HEK293 (cell line): Measurements from ENCODE around the gene PLEKHF1.

Experiments
- OSR2 ChIP-seq: fragments of 450-650 bp; formaldehyde crosslinking; IDR thresholded peaks from 2 replicates; pipeline ENCODE4 v1.5.1; 2016; ENCODE audit warnings: missing biosample characterization, missing genetic modification characterization
- REST ChIP-seq: fragments of 450-650 bp; formaldehyde crosslinking; IDR thresholded peaks from 2 replicates; pipeline ENCODE4 v1.5.1; 2016; ENCODE audit warnings: missing biosample characterization, missing genetic modification characterization
- SCRT2 ChIP-seq: fragments of 450-650 bp; formaldehyde crosslinking; IDR thresholded peaks from 2 replicates; pipeline ENCODE4 v1.5.1; 2016; ENCODE audit warnings: missing biosample characterization, missing genetic modification characterization
- TCF7L2 ChIP-seq: IDR thresholded peaks from 2 replicates; pipeline ENCODE4 v1.6.1; 2011; ENCODE audit warnings: low read depth, mild to moderate bottlenecking, inconsistent platforms, low read length, moderate library complexity, borderline replicate concordance
- ZBTB7A ChIP-seq: fragments of 450-650 bp; formaldehyde crosslinking; IDR thresholded peaks from 2 replicates; pipeline ENCODE4 v1.5.1; 2016; ENCODE audit warnings: low read depth, missing biosample characterization, missing genetic modification characterization
- ZFP37 ChIP-seq: fragments of 450-650 bp; formaldehyde crosslinking; IDR thresholded peaks from 2 replicates; pipeline ENCODE4 v1.5.1; 2016; ENCODE audit warnings: missing biosample characterization, missing genetic modification characterization
- ZIC2 ChIP-seq: fragments of 450-650 bp; formaldehyde crosslinking; IDR thresholded peaks from 2 replicates; pipeline ENCODE4 v1.5.1; 2016; ENCODE audit warnings: missing biosample characterization, missing genetic modification characterization
- ZNF121 ChIP-seq: fragments of 450-650 bp; formaldehyde crosslinking; IDR thresholded peaks from 2 replicates; pipeline ENCODE4 v1.5.1; 2016; ENCODE audit warnings: missing biosample characterization, missing genetic modification characterization
- ZNF155 ChIP-seq: fragments of 450-650 bp; formaldehyde crosslinking; IDR thresholded peaks from 2 replicates; pipeline ENCODE4 v1.5.1; 2016; ENCODE audit warnings: missing biosample characterization, missing genetic modification characterization
- ZNF561 ChIP-seq: fragments of 450-650 bp; IDR thresholded peaks from 2 replicates; pipeline ENCODE4 v1.5.1; 2018; ENCODE audit warnings: missing biosample characterization, missing genetic modification characterization, borderline replicate concordance
- ZNF776 ChIP-seq: fragments of 450-650 bp; formaldehyde crosslinking; IDR thresholded peaks from 2 replicates; pipeline ENCODE4 v1.5.0; 2017; ENCODE audit warnings: missing biosample characterization, missing genetic modification characterization, borderline replicate concordance
- ZSCAN5A ChIP-seq: fragments of 450-650 bp; formaldehyde crosslinking; IDR thresholded peaks from 2 replicates; pipeline ENCODE4 v1.5.1; 2016; ENCODE audit warnings: missing biosample characterization, missing genetic modification characterization
- TF ChIP-seq, protein P1 (sequence below): fragments of 450-650 bp; formaldehyde crosslinking; IDR thresholded peaks from 2 replicates; pipeline ENCODE4 v1.5.1; 2016; ENCODE audit warnings: missing biosample characterization, missing genetic modification characterization
- TF ChIP-seq, protein P2 (sequence below): fragments of 450-650 bp; formaldehyde crosslinking; IDR thresholded peaks from 2 replicates; pipeline ENCODE4 v1.5.1; 2016; ENCODE audit warnings: missing biosample characterization, missing genetic modification characterization, low read depth

DNA sequence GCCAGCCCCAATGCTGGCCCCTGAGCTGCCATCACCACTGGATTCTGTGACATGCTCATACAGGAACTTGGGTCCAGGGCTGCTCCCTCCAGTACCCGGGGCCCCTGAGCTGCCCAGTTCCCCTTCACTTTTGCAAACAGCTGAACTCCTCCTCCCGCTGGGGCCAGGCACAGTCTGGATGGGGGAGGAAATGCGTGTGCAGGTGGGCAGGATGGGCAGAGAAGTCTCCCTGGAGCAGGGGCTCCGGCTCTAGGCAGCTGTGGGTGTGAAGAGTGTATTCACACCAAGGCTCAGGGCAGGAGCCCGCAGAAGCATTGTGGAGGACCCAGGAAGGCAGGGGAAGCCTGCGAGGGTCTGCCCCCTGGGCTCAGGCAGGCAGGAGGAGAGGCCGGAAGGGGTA lies 46.8 kb upstream of the PLEKHF1 start:
- TF ChIP-seq, protein P1, sequence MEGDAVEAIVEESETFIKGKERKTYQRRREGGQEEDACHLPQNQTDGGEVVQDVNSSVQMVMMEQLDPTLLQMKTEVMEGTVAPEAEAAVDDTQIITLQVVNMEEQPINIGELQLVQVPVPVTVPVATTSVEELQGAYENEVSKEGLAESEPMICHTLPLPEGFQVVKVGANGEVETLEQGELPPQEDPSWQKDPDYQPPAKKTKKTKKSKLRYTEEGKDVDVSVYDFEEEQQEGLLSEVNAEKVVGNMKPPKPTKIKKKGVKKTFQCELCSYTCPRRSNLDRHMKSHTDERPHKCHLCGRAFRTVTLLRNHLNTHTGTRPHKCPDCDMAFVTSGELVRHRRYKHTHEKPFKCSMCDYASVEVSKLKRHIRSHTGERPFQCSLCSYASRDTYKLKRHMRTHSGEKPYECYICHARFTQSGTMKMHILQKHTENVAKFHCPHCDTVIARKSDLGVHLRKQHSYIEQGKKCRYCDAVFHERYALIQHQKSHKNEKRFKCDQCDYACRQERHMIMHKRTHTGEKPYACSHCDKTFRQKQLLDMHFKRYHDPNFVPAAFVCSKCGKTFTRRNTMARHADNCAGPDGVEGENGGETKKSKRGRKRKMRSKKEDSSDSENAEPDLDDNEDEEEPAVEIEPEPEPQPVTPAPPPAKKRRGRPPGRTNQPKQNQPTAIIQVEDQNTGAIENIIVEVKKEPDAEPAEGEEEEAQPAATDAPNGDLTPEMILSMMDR (tag by site-specific recombination) = no peak
- no peak for TF ChIP-seq ZSCAN5A (tag by site-specific recombination)
- TF ChIP-seq ZBTB7A (tag by site-specific recombination) = no peak
- no peak for TF ChIP-seq OSR2 (tag by site-specific recombination)
- no peak for TF ChIP-seq ZNF155 (tag by site-specific recombination)
- no peak for TF ChIP-seq REST (tag by site-specific recombination)
- TF ChIP-seq ZFP37 (tag by site-specific recombination) = no peak
- no peak for TF ChIP-seq ZNF776
- TF ChIP-seq, protein P2, sequence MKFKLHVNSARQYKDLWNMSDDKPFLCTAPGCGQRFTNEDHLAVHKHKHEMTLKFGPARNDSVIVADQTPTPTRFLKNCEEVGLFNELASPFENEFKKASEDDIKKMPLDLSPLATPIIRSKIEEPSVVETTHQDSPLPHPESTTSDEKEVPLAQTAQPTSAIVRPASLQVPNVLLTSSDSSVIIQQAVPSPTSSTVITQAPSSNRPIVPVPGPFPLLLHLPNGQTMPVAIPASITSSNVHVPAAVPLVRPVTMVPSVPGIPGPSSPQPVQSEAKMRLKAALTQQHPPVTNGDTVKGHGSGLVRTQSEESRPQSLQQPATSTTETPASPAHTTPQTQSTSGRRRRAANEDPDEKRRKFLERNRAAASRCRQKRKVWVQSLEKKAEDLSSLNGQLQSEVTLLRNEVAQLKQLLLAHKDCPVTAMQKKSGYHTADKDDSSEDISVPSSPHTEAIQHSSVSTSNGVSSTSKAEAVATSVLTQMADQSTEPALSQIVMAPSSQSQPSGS (tag by site-specific recombination) = no peak
- no peak for TF ChIP-seq TCF7L2
- no peak for TF ChIP-seq ZNF561 (tag by site-specific recombination)
- TF ChIP-seq ZIC2 = no peak
- TF ChIP-seq ZNF121 (tag by site-specific recombination) = no peak
- no peak for TF ChIP-seq SCRT2 (tag by site-specific recombination)
